ENCODE measurements around the gene SPTSSB.

Gene SPTSSB

DNA sequence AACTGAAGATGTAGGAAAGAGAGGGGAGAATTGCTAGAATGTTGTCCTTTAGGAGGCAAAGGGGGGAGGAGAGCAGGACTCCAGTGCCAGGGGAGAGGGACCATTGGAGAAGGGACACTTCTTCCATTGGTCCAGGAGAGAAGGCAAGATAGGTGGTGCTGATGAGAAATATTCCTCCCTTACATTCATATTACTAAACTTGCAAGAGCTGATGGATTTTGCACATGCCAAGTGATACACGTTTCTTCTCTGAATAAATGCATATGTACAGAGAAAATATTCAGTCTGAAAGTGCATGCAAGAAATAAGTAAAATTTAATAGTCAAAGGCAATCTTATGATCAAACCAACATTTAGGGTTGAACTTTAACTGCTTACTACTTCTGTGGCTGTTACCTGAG, 21.5 kb upstream of the SPTSSB start:
- TF ChIP-seq, protein P1, sequence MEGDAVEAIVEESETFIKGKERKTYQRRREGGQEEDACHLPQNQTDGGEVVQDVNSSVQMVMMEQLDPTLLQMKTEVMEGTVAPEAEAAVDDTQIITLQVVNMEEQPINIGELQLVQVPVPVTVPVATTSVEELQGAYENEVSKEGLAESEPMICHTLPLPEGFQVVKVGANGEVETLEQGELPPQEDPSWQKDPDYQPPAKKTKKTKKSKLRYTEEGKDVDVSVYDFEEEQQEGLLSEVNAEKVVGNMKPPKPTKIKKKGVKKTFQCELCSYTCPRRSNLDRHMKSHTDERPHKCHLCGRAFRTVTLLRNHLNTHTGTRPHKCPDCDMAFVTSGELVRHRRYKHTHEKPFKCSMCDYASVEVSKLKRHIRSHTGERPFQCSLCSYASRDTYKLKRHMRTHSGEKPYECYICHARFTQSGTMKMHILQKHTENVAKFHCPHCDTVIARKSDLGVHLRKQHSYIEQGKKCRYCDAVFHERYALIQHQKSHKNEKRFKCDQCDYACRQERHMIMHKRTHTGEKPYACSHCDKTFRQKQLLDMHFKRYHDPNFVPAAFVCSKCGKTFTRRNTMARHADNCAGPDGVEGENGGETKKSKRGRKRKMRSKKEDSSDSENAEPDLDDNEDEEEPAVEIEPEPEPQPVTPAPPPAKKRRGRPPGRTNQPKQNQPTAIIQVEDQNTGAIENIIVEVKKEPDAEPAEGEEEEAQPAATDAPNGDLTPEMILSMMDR (IDR thresholded peaks at IDR 0.05), result no peak
- no peak overlapping the region for H3K27ac ChIP-seq
- no peak overlapping the region for H3K4me3 ChIP-seq
- no peak for DNase-seq (ENCODE audit: low spot score)

DNA sequence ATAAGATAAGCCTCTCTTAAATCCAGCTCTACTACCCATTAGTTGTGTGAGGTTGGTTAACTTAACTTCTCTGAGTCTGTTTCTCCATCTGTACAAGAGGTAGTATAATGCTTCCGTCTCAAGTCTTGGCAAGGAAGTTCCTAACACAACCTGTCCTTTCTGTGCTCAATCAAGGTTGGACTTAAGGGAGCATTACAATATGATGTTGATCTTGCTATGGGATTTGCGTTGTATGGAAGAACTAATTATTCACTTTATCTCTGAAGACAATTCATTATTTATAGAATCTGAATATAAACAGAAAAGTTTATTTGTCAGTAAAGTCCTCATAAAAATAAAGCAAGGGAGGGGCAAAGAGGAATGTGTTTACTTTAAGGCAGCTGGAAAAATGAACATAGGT, 18.9 kb upstream of the SPTSSB start:
- Histone ChIP-seq H3K4me3 (no peak overlapping the region), H3K27ac (no peak overlapping the region)
- no peak for DNase-seq (ENCODE audit: low spot score)
- TF ChIP-seq, protein P1 (IDR thresholded peaks at IDR 0.05), result no peak

DNA sequence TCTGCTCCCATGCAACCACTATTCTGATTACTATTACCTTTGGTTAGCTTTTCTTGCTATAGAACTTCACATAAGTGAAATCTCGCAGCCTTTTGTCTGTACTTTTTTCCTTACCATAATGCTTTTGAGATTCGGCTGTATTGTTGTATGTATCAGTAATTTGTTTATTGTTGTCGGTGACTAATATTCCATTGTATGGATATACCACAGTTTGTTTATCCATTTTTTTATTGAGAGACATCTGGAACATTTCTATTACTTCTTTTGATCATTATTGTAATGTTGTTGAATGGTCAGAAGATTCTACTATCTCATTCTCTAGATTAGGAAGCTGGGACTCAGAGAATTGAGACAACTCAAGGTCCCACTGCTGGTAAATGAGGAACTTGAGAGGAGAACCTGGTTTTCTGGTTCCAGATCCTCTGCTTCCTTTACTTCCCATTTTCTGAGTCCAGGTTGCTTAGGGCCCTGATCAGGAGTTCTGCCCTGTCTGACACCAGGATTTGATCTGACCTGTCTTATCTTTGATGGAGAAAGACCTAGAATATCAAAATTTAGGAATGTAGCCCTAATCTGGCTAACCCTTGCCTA, 18.2 kb upstream of the SPTSSB start:
- no peak for DNase-seq (ENCODE audit: low spot score)
- Histone ChIP-seq H3K27ac (no peak overlapping the region), H3K4me3 (no peak overlapping the region)
- TF ChIP-seq, protein P1 (IDR thresholded peaks at IDR 0.05), result no peak

DNA sequence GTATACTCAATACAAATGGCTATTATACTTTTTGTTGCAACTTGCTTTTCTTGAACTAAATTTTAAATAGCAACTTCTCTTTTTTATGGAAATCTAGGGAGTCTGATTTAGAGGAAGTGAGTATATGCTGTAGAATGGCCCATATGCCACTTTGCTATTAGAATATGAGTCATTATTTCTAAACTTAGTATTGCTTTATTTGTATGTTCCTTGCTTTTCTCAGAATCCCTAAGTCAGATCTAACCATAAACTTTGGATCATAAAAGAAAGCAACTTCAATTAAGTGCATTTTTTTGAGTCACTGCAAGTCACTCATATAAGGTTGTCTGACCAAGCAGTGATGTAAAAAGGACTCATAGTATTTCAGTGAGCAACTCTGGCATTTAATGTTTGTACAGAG, 17.5 kb upstream of the SPTSSB start:
- Histone ChIP-seq H3K27ac (no peak overlapping the region), H3K4me3 (no peak overlapping the region)
- DNase-seq (ENCODE audit: low spot score), result no peak
- TF ChIP-seq, protein P1 (IDR thresholded peaks at IDR 0.05), result no peak

DNA sequence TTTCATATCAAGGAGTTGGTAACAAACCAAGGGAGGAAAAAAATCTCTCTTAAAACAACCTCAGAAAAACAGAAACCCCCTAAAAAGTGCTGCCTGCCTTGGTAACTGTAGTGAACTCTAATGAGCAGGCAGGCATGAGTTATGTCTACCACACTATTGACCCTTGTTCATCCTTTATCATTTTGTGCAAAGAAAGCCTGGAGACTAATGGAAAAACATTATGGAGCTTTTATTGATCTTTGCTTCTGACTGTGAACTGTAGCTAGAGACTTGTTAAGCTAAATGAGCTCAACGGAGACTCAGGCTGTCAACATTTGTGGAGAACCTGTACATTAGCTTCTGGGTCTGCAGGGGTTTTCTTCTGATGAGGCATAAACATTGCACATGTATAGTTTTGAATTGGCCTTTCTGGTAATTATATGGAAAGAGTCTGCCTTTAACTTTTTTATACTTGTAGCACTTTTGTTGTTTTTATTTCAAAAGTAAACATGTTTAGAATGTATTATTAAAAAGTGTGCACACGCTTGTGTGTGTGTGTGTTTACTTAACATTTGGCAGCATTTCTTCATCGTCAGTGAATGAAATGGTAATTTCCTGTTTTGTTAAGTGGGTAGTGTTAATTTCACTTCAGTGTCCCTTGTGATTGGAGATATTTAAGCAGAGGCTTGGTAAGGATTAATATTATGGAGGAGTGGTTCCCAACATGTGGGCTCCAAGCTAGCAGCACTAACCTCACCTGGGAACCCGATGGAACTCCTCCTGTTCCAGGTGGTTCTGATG, 15.9 kb upstream of the SPTSSB start:
- no peak overlapping the region for H3K4me3 ChIP-seq
- TF ChIP-seq, protein P1 (IDR thresholded peaks at IDR 0.05), result no peak
- DNase-seq (ENCODE audit: low spot score), result no peak

DNA sequence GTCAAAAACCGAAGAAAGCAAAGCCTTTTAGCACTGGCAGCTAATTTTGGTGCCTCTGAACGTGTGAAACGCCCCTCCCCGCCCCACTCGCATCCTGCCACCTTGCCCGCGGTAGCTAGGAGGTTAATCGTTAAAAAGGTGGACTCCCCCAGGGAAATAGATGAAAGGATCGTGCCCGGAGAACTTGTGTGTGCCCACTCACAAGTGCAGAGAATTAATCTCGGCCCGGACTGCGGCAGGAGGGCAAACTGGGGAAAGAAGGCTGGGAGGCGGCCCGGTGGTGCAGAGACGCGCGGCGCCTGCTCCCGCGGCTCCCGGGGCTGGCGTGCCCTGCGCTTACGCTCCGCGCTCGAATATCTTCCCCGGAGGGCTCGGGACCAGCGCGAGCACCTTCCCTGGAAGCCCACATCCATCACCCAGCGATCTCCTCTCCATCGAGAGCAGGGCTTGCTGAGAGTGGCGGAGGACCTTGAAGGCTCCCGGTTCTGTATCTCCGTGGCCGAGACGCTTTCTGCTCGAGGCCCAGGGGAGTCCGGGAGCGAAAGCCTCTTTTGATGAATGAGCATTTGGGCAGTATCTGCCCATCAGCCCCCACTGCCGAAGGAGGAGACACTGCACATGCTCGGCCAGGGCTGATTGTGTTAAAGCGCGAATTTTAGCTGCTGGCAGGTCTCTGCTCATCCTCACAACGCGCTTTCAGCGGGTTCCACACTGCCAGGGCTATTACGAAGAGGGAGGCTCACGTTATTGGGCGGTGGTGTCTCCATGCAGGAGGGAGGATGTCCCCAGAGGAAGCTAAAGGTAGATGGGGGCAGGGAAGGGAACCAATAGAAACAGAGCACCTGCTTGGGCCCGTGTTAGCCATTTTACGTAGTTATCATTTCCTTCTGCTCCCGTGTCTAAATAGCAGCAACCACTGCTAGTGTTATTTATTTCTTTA, 1.3 kb upstream of the SPTSSB start:
- DNase-seq (ENCODE audit: low spot score), result no peak
- TF ChIP-seq, protein P1 (IDR thresholded peaks at IDR 0.05), result no peak
- no peak overlapping the region for H3K27ac ChIP-seq
- H3K4me3 ChIP-seq, result peak overlapping the region; percentile 69

More for the DNA sequence above, 15.9 kb upstream of the SPTSSB start:
- H3K27ac ChIP-seq, result no peak overlapping the region

Measured in coronary artery (tissue), 2 donors.